ENCODE measurements around the gene FKRP.

- TF ChIP-seq CTCF (IDR thresholded peaks at IDR 0.05): peak; percentile 56 to 79 (median 63)
- TF ChIP-seq POLR2A (IDR thresholded peaks at IDR 0.05): no peak
- no peak for TF ChIP-seq EP300 (IDR thresholded peaks at IDR 0.05)
Measured at GRCh38 chr19:46748325-46749109, 2.7 kb downstream of the FKRP start.
